NB4 (cell line): ENCODE data around the gene HTD2.

Source experiments
- DNase-seq: peaks from one replicate; pipeline ENCODE4 v3.0.0; 2010; ENCODE audit warnings: low read depth
- H3K4me3 ChIP-seq: one replicate; pipeline ENCODE4 v1.5.1; 2011; ENCODE audit warnings: mild to moderate bottlenecking, low read depth, low read length, moderate library complexity
- MYC ChIP-seq: IDR thresholded peaks from 2 replicates; pipeline ENCODE4 v1.6.1; 2011; ENCODE audit warnings: low read depth, low read length
- POLR2A ChIP-seq: IDR thresholded peaks from 2 replicates; pipeline ENCODE4 v1.6.1; 2011; ENCODE audit warnings: mild to moderate bottlenecking; ENCODE audit not compliant: insufficient read length; ENCODE audit errors: extremely low read depth
- TF ChIP-seq, protein P1 (sequence below): IDR thresholded peaks from one replicate; pipeline ENCODE4 v1.5.1; 2012; ENCODE audit warnings: low read depth, low read length
- TF ChIP-seq, protein P2 (sequence below): IDR thresholded peaks from 2 replicates; pipeline ENCODE4 v1.6.1; 2011; ENCODE audit warnings: low read depth, low read length

Gene HTD2

DNA sequence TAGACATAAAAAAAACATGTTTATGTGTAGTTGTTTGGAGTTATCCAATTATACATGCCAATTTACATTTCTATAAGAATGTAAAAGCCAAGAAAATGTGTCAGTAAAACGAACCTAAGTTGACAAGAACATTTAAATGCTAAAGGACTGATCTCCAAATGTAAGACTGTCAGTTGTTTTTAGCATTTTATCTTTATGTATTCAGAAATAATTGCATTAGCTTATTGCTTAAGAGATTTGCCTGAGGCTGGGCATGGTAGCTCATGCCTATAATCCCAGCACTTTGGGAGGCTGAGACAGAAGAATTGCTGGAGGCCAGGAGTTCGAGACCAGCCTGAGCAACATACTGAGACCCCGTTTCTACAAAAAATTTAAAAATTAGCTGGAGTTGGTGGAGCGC is 53.3 kb downstream of the HTD2 start:
- no peak overlapping the region for H3K4me3 ChIP-seq

DNA sequence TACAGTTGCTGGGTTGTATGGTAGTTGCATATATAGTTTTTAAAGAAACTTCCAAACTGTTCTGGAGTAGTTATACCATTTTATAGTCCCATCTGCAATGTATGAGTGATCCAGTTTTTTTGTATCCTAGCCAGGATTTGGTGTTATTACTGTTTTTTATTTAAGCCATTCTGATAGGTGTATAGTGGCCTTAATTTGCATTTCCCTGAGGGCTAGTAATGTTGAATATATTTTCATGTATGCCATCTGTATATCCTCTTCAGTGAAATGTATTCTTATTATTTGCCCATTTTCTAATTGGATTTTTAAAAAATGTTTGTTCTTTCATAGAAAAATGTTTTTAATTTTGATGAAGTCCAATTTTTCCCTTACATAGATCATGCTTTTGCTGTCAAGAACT is 55.5 kb downstream of the HTD2 start:
- H3K4me3 ChIP-seq = no peak overlapping the region
- DNase-seq = no peak
- TF ChIP-seq POLR2A (no peak), MYC (no peak)
- TF ChIP-seq, protein P1, sequence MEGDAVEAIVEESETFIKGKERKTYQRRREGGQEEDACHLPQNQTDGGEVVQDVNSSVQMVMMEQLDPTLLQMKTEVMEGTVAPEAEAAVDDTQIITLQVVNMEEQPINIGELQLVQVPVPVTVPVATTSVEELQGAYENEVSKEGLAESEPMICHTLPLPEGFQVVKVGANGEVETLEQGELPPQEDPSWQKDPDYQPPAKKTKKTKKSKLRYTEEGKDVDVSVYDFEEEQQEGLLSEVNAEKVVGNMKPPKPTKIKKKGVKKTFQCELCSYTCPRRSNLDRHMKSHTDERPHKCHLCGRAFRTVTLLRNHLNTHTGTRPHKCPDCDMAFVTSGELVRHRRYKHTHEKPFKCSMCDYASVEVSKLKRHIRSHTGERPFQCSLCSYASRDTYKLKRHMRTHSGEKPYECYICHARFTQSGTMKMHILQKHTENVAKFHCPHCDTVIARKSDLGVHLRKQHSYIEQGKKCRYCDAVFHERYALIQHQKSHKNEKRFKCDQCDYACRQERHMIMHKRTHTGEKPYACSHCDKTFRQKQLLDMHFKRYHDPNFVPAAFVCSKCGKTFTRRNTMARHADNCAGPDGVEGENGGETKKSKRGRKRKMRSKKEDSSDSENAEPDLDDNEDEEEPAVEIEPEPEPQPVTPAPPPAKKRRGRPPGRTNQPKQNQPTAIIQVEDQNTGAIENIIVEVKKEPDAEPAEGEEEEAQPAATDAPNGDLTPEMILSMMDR = no peak
- TF ChIP-seq, protein P2, sequence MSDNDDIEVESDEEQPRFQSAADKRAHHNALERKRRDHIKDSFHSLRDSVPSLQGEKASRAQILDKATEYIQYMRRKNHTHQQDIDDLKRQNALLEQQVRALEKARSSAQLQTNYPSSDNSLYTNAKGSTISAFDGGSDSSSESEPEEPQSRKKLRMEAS = no peak

More for the DNA sequence above, 53.3 kb downstream of the HTD2 start:
- TF ChIP-seq MYC = no peak
- TF ChIP-seq, protein P2 = no peak
- no peak for DNase-seq

DNA sequence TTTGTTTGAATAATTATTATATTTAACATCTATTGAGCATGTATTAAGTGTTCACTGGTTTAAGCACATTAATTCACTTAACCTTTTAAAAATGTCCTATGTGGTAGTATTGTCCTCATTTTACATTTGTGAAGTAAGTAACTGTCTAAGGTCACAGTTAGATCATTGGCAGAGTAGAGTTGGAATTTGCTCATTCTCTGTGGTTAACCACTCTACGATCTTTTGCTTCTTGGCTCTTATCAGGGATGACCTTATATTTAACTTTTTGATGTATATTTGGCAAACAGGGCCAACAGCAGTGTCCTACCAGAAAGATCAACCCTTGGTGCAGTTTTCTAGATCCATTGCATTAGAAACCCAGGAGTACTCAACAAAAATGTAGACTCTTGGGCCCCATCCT is 60.4 kb downstream of the HTD2 start:
- TF ChIP-seq MYC (no peak), POLR2A (no peak)
- TF ChIP-seq, protein P1 = no peak
- TF ChIP-seq, protein P2 = no peak
- no peak overlapping the region for H3K4me3 ChIP-seq
- DNase-seq = no peak

DNA sequence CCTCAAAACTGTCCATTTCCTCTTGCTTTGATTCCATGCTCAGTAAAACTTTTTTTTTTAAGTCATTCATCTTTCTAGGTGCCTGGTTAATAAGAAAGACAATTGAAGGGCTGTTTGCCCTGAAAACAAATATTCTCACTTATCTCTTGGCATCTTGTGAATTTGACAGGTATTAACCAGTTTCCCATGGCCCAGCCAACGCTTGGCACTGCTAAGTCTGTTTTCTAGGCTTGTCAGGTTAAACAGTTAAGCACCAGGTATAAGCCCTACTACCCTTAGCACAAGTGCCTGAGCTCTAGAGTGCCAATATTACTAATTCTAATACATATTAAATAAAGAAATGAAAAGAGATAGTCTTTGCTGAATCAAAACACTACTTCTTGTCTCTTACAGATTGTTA is 62.7 kb downstream of the HTD2 start:
- TF ChIP-seq POLR2A (no peak), MYC (no peak)
- TF ChIP-seq, protein P2 = no peak
- TF ChIP-seq, protein P1 = no peak
- no peak for DNase-seq
- H3K4me3 ChIP-seq = no peak overlapping the region
